ENCODE results near the gene RHOG.
A peak's percentile ranks its signal among the peaks of the same experiment; 100 is the strongest.

The RHOG gene

GRCh38 chr11:3840870-3841425 lies at the start of gene RHOG:
Gene RHOG, minus strand, starts transcription at chr11:3840959. Its CDS starts 12,821 bp downstream, at chr11:3828138.
- peaks cover 47% of the 10 kb centered on the region for H3K79me2 ChIP-seq (ENCODE audit: low read length)
- H2AFZ ChIP-seq (ENCODE audit: low read depth, low read length): peak within 1 kb of the TSS; percentile 98
- H3K27me3 ChIP-seq (ENCODE audit: low read depth, low read length): no peaks in the 10 kb centered on the region
- H3K4me3 ChIP-seq (ENCODE audit: low read length): peak within 1 kb of the TSS; percentile 95
- H3K4me2 ChIP-seq (ENCODE audit: low read length): peak within 1 kb of the TSS; percentile 99
- H3K27ac ChIP-seq (ENCODE audit: low read length): peak within 1 kb of the TSS; percentile 85
- H3K4me1 ChIP-seq (ENCODE audit: low read length): peaks cover 38% of the 10 kb centered on the region
- TF ChIP-seq CTCF (IDR thresholded peaks at IDR 0.05; ENCODE audit: low read depth, low read length): no peak
- TF ChIP-seq EZH2phosphoT487 (IDR thresholded peaks at IDR 0.05; ENCODE audit: low read depth): no peak
- peak within 1 kb of the TSS; percentile 96 for H3K9ac ChIP-seq (ENCODE audit: low read length)
- peaks cover 38% of the 10 kb centered on the region for H4K20me1 ChIP-seq (ENCODE audit: insufficient read depth, low read length)
- H3K9me3 ChIP-seq (ENCODE audit: insufficient read depth, low read length): no peaks in the 10 kb centered on the region
- H3K36me3 ChIP-seq (replicated peaks; ENCODE audit: low read depth, low read length): peaks cover 16% of the 10 kb centered on the region

GRCh38 chr11:3890014-3890413 lies 49.3 kb upstream of the RHOG start:
- Histone ChIP-seq H3K9ac (ENCODE audit: low read length) (no peak overlapping the region), H3K4me1 (ENCODE audit: low read length) (peaks cover 17% of the 10 kb centered on the region), H3K4me3 (ENCODE audit: low read length) (no peak overlapping the region), H3K27me3 (ENCODE audit: low read depth, low read length) (no peaks in the 10 kb centered on the region), H3K79me2 (ENCODE audit: low read length) (peaks cover 21% of the 10 kb centered on the region), H3K9me3 (ENCODE audit: insufficient read depth, low read length) (no peaks in the 10 kb centered on the region), H2AFZ (ENCODE audit: low read depth, low read length) (no peak overlapping the region), H3K4me2 (ENCODE audit: low read length) (no peak overlapping the region), H4K20me1 (ENCODE audit: insufficient read depth, low read length) (peaks cover 28% of the 10 kb centered on the region), H3K36me3 (replicated peaks; ENCODE audit: low read depth, low read length) (no peaks in the 10 kb centered on the region), H3K27ac (ENCODE audit: low read length) (no peak overlapping the region)
- TF ChIP-seq CTCF (IDR thresholded peaks at IDR 0.05; ENCODE audit: low read depth, low read length): no peak
- TF ChIP-seq EZH2phosphoT487 (IDR thresholded peaks at IDR 0.05; ENCODE audit: low read depth): no peak

- no peak overlapping the region for H3K4me3 ChIP-seq (ENCODE audit: low read length)
- TF ChIP-seq EZH2phosphoT487 (IDR thresholded peaks at IDR 0.05; ENCODE audit: low read depth): no peak
- TF ChIP-seq CTCF (IDR thresholded peaks at IDR 0.05; ENCODE audit: low read depth, low read length): no peak
- no peaks in the 10 kb centered on the region for H3K9me3 ChIP-seq (ENCODE audit: insufficient read depth, low read length)
- no peaks in the 10 kb centered on the region for H3K36me3 ChIP-seq (replicated peaks; ENCODE audit: low read depth, low read length)
- H3K9ac ChIP-seq (ENCODE audit: low read length): no peak overlapping the region
- peaks cover 9% of the 10 kb centered on the region for H3K4me1 ChIP-seq (ENCODE audit: low read length)
- no peaks in the 10 kb centered on the region for H3K27me3 ChIP-seq (ENCODE audit: low read depth, low read length)
- H3K4me2 ChIP-seq (ENCODE audit: low read length): no peak overlapping the region
- no peak overlapping the region for H2AFZ ChIP-seq (ENCODE audit: low read depth, low read length)
- H3K79me2 ChIP-seq (ENCODE audit: low read length): peaks cover 26% of the 10 kb centered on the region
- H4K20me1 ChIP-seq (ENCODE audit: insufficient read depth, low read length): peaks cover 27% of the 10 kb centered on the region
- H3K27ac ChIP-seq (ENCODE audit: low read length): no peak overlapping the region
Observed at GRCh38 chr11:3888876-3889275, 48.1 kb upstream of the RHOG start.

GRCh38 chr11:3886985-3887384 lies 46.2 kb upstream of the RHOG start:
- peaks cover 32% of the 10 kb centered on the region for H3K79me2 ChIP-seq (ENCODE audit: low read length)

More at GRCh38 chr11:3886985-3887384, 46.2 kb upstream of the RHOG start:
- peaks cover 27% of the 10 kb centered on the region for H4K20me1 ChIP-seq (ENCODE audit: insufficient read depth, low read length)
- H3K9me3 ChIP-seq (ENCODE audit: insufficient read depth, low read length): no peaks in the 10 kb centered on the region
- no peak overlapping the region for H3K9ac ChIP-seq (ENCODE audit: low read length)
- H2AFZ ChIP-seq (ENCODE audit: low read depth, low read length): no peak overlapping the region
- TF ChIP-seq CTCF (IDR thresholded peaks at IDR 0.05; ENCODE audit: low read depth, low read length): no peak
- no peak for TF ChIP-seq EZH2phosphoT487 (IDR thresholded peaks at IDR 0.05; ENCODE audit: low read depth)
- peaks cover 3% of the 10 kb centered on the region for H3K36me3 ChIP-seq (replicated peaks; ENCODE audit: low read depth, low read length)
- H3K4me2 ChIP-seq (ENCODE audit: low read length): no peak overlapping the region
- no peak overlapping the region for H3K27ac ChIP-seq (ENCODE audit: low read length)
- no peak overlapping the region for H3K4me3 ChIP-seq (ENCODE audit: low read length)
- no peaks in the 10 kb centered on the region for H3K4me1 ChIP-seq (ENCODE audit: low read length)
- no peaks in the 10 kb centered on the region for H3K27me3 ChIP-seq (ENCODE audit: low read depth, low read length)
